HG02943 (cell line): ENCODE measurements around the gene KCNJ6.
"Not testable (repeated sequence)": the region's sequence is repeated elsewhere in the genome, so short reads cannot be mapped to it uniquely, and the experiment has no call there.

ENCODE experiments used
- ATAC-seq: cut with Tn5 transposase; IDR thresholded peaks from one replicate; pipeline ENCODE4 v1.9.1; 2021; ENCODE audit warnings: mild to moderate bottlenecking, low read depth, moderate library complexity; ENCODE audit not compliant: unreplicated experiment

KCNJ6 gene

GRCh38 chr21:37916310-37917051 is at the start of gene KCNJ6:
Gene KCNJ6, minus strand, starts transcription at chr21:37916457. Its CDS starts 75,775 bp downstream, at chr21:37840682.
- no peak for ATAC-seq

DNA sequence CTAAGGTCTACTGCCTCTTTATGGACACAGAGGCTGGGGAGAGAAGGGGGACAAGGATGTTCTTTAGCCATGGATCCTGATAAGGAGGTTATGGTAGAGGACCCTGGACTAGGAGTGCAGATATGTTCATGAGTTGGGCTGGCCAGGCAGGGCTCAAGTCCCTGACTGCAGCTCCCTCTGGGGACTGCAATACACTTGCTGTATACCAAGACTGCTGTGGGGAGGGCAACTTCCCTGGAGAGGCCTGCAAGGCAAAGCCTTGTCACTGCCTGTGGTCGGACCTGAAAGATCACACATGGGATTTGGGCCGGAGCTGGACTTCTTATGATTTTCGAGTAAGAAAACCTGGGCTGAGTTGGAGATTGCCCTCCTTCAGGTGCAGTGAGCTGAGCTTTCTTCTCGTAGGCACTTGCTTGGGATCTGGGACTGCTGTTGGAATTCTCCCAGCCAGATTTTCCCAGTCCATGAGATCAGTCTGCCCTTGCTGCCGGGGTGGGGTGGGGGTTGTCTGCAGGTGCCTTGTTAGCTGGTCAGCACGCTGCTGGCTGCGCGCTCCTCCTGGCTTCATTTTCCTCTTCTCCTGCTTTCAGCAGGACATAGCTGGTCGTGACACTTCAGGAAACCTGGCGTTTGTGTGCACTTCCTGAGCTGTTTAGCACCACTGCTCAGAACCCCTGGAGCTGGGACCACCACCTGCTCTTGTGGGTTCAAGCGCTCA is 49.0 kb upstream of the KCNJ6 start:
- ATAC-seq, result no peak

GRCh38 chr21:37958537-37958936 is 42.3 kb upstream of the KCNJ6 start:
- no peak for ATAC-seq

DNA sequence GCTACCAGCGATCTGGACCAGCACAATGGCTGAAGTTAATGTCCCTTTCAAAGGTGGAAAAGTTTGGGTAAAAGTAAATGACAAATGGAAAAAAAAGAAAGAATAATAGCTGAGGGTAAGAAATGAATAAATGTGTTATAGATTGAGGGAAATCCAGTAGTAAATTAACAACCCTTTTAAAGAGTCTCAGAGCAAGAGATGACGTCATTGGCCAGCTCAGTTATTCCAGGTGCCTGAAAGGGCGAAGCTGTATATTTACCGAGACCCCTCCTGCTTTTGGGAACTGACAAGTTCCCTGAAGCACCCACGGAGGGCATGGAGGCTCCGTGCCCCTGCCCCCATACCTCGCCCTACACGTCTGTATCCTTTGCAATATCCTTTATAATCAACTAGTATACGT is 40.5 kb upstream of the KCNJ6 start:
- ATAC-seq, result no peak

- ATAC-seq, result no peak
Observed at GRCh38 chr21:37945036-37945435, 28.8 kb upstream of the KCNJ6 start.

- no peak for ATAC-seq
Observed at GRCh38 chr21:37944496-37944895, 28.2 kb upstream of the KCNJ6 start.

- ATAC-seq, result no peak
Observed at GRCh38 chr21:37940691-37941090, 24.4 kb upstream of the KCNJ6 start.

GRCh38 chr21:37939838-37940237 is 23.6 kb upstream of the KCNJ6 start:
- ATAC-seq, result no peak

DNA sequence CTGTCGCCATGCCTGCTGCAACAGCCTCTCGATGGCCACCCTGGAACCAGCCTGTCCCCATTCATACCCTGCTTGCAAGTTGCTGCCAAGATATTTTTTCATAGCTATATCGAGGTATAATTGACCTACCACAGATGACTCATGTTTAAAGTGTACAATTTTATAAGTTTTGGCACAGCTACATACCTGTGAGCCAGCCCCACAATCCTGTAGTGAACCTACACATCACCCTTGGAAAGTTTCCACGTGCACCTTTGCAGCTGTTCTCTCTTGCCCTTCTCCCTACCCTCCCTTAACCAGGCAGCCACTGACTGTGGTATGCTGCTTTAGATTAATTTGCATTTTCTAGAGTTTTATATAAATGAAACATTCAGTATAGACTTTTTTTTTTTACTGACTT is 23.0 kb upstream of the KCNJ6 start:
- ATAC-seq, result no peak

GRCh38 chr21:37937668-37938067 is 21.4 kb upstream of the KCNJ6 start:
- ATAC-seq, result no peak

- no peak for ATAC-seq
Observed at GRCh38 chr21:37936010-37936785, 19.9 kb upstream of the KCNJ6 start.

DNA sequence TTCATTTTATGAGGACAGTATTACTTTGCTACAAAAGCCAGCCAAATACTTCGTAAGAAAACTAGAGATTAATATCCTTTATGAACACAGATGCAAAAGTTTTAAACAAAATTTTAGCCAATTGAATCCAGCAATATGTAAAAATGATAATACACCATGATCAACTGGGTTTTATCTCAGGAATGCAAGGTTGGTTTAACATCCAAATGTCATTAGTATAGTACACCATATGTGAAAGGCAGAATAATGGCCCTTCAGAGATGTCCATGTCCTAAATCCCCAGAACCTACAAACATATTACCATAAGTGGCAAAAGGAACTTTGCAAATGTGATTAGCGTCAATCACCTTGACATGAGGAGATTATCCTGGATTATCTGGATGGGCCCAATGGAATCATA is 16.7 kb upstream of the KCNJ6 start:
- no peak for ATAC-seq

GRCh38 chr21:37927711-37928110 is 11.5 kb upstream of the KCNJ6 start:
- no peak for ATAC-seq

GRCh38 chr21:37921091-37921490 is 4.8 kb upstream of the KCNJ6 start:
- no peak for ATAC-seq

- not testable (repeated sequence) for ATAC-seq
Observed at GRCh38 chr21:37920302-37920701, 4.0 kb upstream of the KCNJ6 start.

DNA sequence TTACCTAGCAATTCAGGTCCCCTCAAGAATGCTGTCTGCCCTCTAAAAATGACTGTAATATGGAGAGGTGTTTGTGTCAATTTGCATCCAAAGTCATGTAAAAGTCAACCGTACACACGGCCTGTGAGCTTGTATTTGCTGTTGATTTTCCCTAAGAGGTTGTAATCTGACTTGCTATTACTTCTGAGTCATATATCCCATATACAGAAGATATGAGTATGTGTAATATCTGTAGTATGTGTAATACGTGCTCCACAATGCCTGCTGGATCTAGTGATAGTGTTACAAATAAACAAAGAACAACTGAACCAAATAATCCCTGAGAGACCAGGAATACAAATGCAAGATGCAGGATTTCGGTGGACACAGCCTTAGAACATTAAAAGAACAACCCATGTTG is 1.4 kb upstream of the KCNJ6 start:
- ATAC-seq, result no peak

DNA sequence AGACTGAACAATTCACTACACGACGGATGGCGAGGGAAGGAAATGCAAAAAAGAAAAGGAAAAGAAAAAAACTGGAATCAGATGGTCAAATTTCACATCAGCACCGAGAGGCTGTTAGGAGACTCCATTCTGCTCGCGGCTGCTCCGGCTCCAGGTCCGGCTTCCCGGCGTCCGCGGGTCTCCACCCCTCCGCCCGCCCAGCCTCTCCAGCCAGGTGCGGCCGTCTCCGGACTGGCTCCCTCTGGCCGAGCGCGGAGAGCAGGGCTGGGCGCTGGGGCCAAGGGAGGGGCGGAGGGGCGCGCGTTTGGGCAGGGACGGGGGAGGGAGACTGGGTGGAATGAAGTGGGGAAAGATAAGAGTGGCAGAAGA is 332 bp downstream of the KCNJ6 start:
- ATAC-seq, result no peak

- no peak for ATAC-seq
Observed at GRCh38 chr21:37915497-37915911, 753 bp downstream of the KCNJ6 start.

DNA sequence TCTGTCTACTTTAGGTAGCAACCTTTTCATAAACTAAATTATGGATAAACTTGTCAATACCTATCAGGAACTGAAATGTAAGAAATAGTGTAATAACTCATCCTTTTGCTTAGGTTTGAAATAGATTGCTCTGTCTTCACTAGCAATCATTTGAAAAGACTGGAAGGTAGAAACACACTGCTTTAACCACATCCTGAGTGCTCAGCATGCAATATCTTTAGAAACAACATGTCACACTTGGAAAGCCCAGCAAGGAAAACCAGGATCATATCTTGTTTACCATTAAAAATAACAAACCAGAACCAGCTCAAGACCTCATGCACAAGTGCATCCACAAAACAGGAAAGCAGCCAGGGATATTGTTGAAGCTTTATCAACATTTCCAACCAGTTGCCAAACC is 3.6 kb downstream of the KCNJ6 start:
- no peak for ATAC-seq

DNA sequence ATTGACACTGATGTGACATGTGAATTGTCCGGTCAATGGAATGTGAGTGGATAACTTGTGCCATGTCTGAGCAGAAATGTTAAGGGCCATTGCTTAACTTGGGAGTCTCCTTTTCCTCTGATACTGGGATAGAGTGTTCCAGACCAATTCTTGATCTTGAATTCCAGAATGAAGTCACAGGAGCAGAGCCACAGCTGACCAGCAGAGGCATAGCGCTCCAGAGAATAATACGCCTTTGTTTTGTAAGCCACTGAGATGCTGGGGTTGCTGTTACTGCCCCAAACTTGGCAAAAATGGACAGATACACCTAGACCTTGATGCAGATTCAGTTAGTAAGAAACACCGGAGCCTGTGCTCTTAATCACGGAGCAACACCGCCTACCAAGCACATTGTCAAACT is 6.3 kb downstream of the KCNJ6 start:
- no peak for ATAC-seq

- ATAC-seq, result no peak
Observed at GRCh38 chr21:37908691-37909090, 7.6 kb downstream of the KCNJ6 start.
